HG02763 (cell line): ENCODE measurements around the gene RIF1.
A peak's percentile ranks its signal among the peaks of the same experiment; 100 is the strongest.

Source experiments
- ATAC-seq: cut with Tn5 transposase; IDR thresholded peaks from one replicate; pipeline ENCODE4 v1.9.1; 2021; ENCODE audit warnings: mild to moderate bottlenecking, moderate library complexity; ENCODE audit not compliant: unreplicated experiment

Gene RIF1

GRCh38 chr2:151409601-151410484 lies at the start of gene RIF1:
TSS of gene RIF1 (plus strand) at chr2:151409902. CDS start at chr2:151410424, 522 bp downstream.
- peak; percentile 95 for ATAC-seq

GRCh38 chr2:151361674-151362370 lies 47.9 kb upstream of the RIF1 start:
- ATAC-seq = no peak

GRCh38 chr2:151363709-151364108 lies 46.0 kb upstream of the RIF1 start:
- peak; percentile 69 for ATAC-seq

DNA sequence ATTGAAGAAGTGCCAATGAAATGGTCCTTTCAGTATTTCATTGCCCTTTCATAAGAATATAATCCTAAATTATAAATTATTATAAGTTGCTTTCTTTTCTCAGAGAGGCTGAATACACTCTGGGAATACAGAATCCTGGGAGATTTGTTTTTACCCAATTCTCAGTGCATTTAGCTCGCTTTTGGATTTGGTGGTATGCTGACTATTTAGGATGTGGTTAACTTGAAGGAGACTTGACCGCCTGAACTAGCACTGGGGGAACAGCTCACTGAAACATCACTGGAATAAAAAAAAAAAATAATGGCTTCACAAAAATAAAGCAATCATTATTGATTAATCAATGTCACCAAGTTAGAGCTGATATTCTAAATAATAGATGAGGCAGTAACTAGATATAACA lies 42.1 kb upstream of the RIF1 start:
- no peak for ATAC-seq

GRCh38 chr2:151374436-151374835 lies 35.3 kb upstream of the RIF1 start:
- ATAC-seq = peak; percentile 92

- ATAC-seq = no peak
Observed at GRCh38 chr2:151379169-151379568, 30.5 kb upstream of the RIF1 start.

DNA sequence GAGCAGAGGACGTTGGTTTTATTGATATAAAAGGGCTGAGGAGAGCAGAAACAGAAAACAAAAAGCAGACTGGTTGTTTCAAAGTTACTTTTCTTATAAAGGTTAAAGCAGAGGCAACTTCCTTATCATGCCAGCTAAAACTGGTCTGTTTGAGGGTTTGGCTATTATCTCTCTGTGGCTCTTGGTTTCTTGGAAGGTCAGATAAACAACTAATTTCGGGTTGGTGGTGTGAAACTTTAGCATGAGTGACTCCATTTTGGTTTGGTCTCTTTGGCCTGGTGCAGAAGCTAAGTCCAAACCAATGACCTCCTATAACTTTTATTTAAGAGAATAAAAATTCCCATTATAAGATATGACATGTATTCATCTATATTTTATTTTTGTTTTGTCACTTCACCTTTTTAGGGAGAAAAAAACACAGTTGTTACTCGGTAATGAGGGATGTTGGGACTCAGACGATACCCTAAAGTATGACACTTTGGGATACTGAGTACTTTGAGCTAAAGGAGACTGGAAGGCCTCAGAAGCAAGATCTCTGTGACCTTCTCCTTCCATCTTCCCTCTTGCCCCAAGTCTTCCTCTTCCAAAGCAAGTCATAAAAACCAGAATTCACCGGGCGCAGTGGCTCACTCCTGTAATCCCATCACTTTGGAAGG lies 29.0 kb upstream of the RIF1 start:
- ATAC-seq = no peak

- no peak for ATAC-seq
Observed at GRCh38 chr2:151381266-151381665, 28.4 kb upstream of the RIF1 start.

- no peak for ATAC-seq
Observed at GRCh38 chr2:151388011-151388410, 21.7 kb upstream of the RIF1 start.

DNA sequence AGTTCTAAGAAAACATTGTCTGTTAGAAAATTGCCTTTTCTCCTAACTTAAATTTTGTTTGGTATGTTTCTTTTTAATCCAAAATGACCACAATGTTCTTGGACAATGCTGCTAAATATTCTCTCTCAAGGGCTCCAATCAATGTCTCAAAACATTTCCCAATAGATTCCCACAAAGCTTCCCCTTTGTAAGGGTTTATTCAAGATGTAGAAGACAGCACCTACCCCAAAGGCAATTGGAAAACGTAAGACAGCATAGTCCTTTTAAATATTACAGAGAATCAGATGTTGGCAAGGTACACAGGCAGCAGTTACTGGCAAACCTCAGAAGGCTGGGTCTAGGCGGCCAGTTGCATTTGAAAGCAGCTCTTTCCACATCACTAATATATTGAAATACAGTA lies 18.3 kb upstream of the RIF1 start:
- ATAC-seq = no peak

GRCh38 chr2:151394509-151394908 lies 15.2 kb upstream of the RIF1 start:
- no peak for ATAC-seq

DNA sequence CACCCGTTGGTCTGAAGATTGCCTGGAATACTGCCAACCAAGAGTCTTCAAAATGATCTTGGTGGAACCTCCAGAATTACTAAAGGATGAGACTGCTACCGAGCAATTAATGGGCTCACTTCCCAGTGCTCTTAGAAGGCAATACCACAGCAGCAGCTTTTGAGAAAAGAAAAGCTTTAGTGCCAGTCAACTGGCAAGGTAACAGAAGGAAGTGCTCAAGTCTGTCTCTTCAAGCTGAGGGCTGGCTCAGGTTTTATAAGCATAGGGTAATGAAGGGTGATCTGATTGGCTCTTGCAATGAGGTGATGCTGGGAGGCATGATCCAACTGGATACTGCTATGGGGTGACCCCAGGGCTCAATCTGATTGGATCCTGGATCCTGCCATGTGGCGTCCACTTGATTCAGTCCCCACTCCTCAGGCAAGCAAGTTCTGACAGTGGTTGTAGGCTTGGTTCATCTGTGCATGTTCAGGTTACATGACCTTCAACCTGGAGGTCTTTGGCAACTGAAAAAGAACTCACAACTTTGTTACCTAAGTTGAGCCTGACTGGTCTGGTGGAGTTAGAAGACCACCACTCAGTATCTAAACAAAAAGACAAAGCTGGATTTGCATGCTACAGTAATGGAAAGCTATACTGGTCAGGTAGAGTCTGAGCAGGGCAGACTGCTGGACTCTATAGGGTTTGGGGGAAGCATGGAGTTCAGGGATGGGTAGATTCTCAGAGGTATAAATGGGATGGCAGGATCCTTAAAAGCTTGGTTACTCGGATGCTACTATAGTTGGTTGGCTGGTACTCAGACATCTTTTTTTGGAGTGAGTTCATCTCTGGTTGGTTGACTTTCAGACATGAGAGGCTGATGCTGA lies 14.0 kb upstream of the RIF1 start:
- no peak for ATAC-seq

GRCh38 chr2:151399981-151400380 lies 9.7 kb upstream of the RIF1 start:
- ATAC-seq = no peak

DNA sequence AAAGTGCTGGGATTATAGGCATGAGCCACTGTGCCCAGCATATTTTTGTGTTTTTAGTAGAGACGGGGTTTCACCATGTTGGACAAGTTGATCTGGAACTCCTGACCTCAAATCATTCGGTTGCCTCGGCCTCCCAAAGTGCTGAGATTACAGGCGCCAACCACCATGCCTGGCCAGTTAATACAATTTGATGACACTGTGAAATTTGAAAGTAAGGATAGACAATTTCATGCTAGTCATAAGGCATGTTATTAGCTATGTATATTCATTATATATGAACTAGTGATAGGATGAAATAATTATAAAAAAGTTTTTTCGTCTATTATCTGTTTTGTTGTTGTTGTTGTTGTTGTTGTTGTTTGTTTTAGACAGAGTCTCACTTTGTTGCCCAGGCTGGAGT lies 8.6 kb upstream of the RIF1 start:
- ATAC-seq = no peak

DNA sequence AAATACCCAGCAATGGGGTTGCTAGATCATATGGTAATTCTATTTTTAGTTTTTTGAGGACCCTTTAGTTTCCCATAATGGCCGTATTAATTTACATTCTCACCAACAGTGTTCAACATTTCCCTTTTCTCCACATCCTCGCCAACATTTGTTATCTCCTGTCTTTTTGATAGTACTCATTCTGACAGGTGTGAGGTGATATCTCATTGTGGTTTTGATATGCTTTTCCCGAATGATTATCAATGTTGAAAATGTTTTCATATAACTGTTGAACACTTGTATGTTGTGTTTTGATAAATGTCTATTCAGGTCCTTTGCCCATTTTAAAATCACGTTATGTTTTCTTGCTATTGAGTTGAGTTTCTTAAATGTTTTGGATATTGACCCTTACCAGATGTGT lies 5.8 kb upstream of the RIF1 start:
- no peak for ATAC-seq

- no peak for ATAC-seq
Observed at GRCh38 chr2:151405376-151405775, 4.3 kb upstream of the RIF1 start.

- no peak for ATAC-seq
Observed at GRCh38 chr2:151407281-151407680, 2.4 kb upstream of the RIF1 start.

- no peak for ATAC-seq
Observed at GRCh38 chr2:151408788-151409600, 708 bp upstream of the RIF1 start.

DNA sequence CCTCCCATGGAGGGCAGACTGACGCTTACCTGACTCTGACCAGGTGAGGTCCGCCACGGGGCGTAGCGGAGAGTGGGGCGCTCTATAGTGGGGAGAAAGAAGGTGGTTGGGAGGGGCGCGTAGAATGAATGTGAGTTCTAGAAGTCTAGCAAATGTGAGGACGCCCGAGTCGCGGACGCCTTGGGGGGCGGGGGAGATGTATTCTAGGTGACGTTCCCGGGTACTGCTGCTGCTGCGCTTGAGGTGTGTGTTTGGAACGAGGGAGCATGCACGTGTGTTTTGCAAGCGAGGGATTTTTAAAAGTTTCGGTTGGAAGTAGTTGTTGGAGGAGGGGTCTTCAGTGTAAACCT lies 758 bp downstream of the RIF1 start:
- no peak for ATAC-seq

GRCh38 chr2:151417650-151418049 lies 7.9 kb downstream of the RIF1 start:
- no peak for ATAC-seq
